HCT116 (cell line): ENCODE results near the gene TAF11L3.

Source experiments
- CEBPB ChIP-seq: IDR thresholded peaks from 2 replicates; pipeline ENCODE4 v1.6.1; 2012; ENCODE audit warnings: low read depth
- EGR1 ChIP-seq: IDR thresholded peaks from 2 replicates; pipeline ENCODE4 v1.6.1; 2012; ENCODE audit warnings: low read depth
- EZH2 ChIP-seq: fragments of 200-600 bp; sonication (generic); IDR thresholded peaks from 2 replicates; pipeline ENCODE4 v1.6.1; 2017; ENCODE audit warnings: antibody characterized with exemption, mixed run types
- EZH2phosphoT487 ChIP-seq: fragments of 200-600 bp; IDR thresholded peaks from 2 replicates; pipeline ENCODE4 v1.6.1; 2018; ENCODE audit warnings: antibody characterized with exemption, borderline replicate concordance
- JUND ChIP-seq: IDR thresholded peaks from 2 replicates; pipeline ENCODE4 v1.6.1; 2012
- POLR2A ChIP-seq: IDR thresholded peaks from 2 replicates; pipeline ENCODE4 v1.7.0; 2011; ENCODE audit warnings: borderline replicate concordance; ENCODE audit not compliant: insufficient read depth, insufficient read length; ENCODE audit errors: extremely low read depth
- POLR2AphosphoS5 ChIP-seq: IDR thresholded peaks from 2 replicates; pipeline ENCODE4 v1.6.1; 2011; ENCODE audit warnings: mild to moderate bottlenecking, low read depth, low read length, moderate library complexity
- SIN3A ChIP-seq: IDR thresholded peaks from 2 replicates; pipeline ENCODE4 v1.6.1; 2012; ENCODE audit warnings: low read depth
- SRF ChIP-seq: IDR thresholded peaks from 2 replicates; pipeline ENCODE4 v1.6.1; 2012; ENCODE audit warnings: low read depth
- TF ChIP-seq, protein P1 (sequence below), 3 experiments: fragments of 200-600 bp in 1 of 3; sonication (generic) in 1 of 3; IDR thresholded peaks in 2 of 3; conservative IDR thresholded peaks in 1 of 3; 2 replicates each; pipeline ENCODE4 v1.5.1; 2012 to 2017; ENCODE audit warnings: low read depth in 2 of 3, low read length in 2 of 3, antibody characterized with exemption in 1 of 3, borderline replicate concordance in 1 of 3, control low read depth in 1 of 3, mild to moderate bottlenecking in 1 of 3, mixed read lengths in 1 of 3, mixed run types in 1 of 3, moderate library complexity in 1 of 3; ENCODE audit not compliant: insufficient read depth in 1 of 3
- TF ChIP-seq, protein P2 (sequence below): IDR thresholded peaks from 2 replicates; pipeline ENCODE4 v1.6.1; 2012; ENCODE audit warnings: low read depth
- TF ChIP-seq, protein P3 (sequence below): IDR thresholded peaks from 2 replicates; pipeline ENCODE4 v1.6.1; 2012

DNA sequence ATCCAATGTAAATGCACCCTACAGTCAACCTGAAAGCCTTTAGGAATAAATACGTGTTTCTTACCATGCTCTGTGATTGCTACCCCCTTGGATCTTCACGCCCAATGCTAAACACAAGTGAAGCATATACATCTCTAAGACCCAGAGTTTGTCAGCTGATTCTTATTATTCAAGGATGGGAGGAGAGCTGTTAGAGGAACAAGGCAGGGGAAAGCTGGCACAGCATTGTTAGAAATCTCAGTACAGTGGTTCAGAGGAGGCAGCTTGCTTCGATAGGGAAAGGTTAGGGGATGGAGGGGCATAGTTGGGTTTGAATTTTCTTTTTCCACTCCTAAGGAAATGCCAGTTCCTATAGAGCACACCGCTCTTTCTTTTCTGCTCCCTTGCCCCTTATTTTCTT is 36.8 kb upstream of the TAF11L3 start:
- no peak for TF ChIP-seq POLR2A
- TF ChIP-seq, protein P1, sequence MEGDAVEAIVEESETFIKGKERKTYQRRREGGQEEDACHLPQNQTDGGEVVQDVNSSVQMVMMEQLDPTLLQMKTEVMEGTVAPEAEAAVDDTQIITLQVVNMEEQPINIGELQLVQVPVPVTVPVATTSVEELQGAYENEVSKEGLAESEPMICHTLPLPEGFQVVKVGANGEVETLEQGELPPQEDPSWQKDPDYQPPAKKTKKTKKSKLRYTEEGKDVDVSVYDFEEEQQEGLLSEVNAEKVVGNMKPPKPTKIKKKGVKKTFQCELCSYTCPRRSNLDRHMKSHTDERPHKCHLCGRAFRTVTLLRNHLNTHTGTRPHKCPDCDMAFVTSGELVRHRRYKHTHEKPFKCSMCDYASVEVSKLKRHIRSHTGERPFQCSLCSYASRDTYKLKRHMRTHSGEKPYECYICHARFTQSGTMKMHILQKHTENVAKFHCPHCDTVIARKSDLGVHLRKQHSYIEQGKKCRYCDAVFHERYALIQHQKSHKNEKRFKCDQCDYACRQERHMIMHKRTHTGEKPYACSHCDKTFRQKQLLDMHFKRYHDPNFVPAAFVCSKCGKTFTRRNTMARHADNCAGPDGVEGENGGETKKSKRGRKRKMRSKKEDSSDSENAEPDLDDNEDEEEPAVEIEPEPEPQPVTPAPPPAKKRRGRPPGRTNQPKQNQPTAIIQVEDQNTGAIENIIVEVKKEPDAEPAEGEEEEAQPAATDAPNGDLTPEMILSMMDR (IDR thresholded peaks at IDR 0.05 in 2 of 3, conservative IDR thresholded peaks at IDR 0.05 in 1 of 3; ENCODE audit: borderline replicate concordance in 1 of 3, insufficient read depth in 1 of 3, low read depth in 2 of 3, low read length in 2 of 3), result no peak
- TF ChIP-seq CEBPB, result no peak
- TF ChIP-seq, protein P2, sequence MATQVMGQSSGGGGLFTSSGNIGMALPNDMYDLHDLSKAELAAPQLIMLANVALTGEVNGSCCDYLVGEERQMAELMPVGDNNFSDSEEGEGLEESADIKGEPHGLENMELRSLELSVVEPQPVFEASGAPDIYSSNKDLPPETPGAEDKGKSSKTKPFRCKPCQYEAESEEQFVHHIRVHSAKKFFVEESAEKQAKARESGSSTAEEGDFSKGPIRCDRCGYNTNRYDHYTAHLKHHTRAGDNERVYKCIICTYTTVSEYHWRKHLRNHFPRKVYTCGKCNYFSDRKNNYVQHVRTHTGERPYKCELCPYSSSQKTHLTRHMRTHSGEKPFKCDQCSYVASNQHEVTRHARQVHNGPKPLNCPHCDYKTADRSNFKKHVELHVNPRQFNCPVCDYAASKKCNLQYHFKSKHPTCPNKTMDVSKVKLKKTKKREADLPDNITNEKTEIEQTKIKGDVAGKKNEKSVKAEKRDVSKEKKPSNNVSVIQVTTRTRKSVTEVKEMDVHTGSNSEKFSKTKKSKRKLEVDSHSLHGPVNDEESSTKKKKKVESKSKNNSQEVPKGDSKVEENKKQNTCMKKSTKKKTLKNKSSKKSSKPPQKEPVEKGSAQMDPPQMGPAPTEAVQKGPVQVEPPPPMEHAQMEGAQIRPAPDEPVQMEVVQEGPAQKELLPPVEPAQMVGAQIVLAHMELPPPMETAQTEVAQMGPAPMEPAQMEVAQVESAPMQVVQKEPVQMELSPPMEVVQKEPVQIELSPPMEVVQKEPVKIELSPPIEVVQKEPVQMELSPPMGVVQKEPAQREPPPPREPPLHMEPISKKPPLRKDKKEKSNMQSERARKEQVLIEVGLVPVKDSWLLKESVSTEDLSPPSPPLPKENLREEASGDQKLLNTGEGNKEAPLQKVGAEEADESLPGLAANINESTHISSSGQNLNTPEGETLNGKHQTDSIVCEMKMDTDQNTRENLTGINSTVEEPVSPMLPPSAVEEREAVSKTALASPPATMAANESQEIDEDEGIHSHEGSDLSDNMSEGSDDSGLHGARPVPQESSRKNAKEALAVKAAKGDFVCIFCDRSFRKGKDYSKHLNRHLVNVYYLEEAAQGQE, result no peak
- no peak for TF ChIP-seq EGR1
- no peak for TF ChIP-seq EZH2phosphoT487
- TF ChIP-seq SRF, result no peak
- no peak for TF ChIP-seq EZH2
- no peak for TF ChIP-seq JUND
- TF ChIP-seq, protein P3, sequence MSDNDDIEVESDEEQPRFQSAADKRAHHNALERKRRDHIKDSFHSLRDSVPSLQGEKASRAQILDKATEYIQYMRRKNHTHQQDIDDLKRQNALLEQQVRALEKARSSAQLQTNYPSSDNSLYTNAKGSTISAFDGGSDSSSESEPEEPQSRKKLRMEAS, result no peak
- TF ChIP-seq POLR2AphosphoS5, result no peak
- TF ChIP-seq SIN3A, result no peak
